DND-41 (cell line): Measurements from ENCODE around the gene TGFB1.

ENCODE experiments used
- EZH2 ChIP-seq: IDR thresholded peaks from 3 replicates; pipeline ENCODE4 v1.6.1; 2012; ENCODE audit warnings: borderline replicate concordance, low read depth, mild to moderate bottlenecking, moderate library complexity, low read length, inconsistent platforms; ENCODE audit not compliant: severe bottlenecking
- TF ChIP-seq, protein P1 (sequence below): IDR thresholded peaks from 2 replicates; pipeline ENCODE4 v1.5.1; 2012; ENCODE audit warnings: borderline replicate concordance, low read length, moderate library complexity, mild to moderate bottlenecking; ENCODE audit not compliant: poor library complexity, severe bottlenecking; ENCODE audit errors: extremely low read depth

DNA sequence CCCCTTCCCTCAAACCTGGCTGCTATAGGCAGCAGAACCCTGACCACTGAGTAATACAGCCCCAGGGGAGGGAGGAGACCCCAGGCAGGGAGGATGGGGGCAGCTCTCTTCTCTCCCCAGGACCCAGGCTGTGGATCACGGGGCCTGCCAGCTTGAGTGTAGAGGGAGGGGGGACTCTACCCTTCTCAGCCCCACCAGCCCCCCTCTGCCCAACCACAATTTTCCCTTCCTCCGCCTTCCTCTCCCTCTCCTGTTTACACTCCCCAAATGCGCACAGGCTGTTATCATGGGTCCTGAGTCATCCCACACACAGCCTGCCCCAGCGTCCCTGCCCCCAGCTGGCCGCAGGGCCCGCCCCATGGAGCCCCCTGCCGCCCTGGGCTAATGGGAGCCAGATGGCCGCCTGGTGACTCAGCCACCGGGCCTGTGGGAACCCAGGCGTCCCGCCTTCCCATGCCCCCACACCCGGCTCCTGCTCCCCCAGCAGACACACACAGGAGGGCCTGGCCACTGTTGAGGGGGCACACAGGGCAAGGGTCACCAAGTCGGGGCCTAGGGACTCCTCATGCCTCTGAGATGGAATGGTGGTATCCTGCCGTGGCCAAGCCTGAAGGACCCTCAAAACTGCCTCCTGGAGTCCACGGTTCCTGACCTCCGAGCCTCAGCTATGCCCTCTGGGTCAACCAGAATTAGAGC lies 30.1 kb downstream of the TGFB1 start:
- TF ChIP-seq, protein P1, sequence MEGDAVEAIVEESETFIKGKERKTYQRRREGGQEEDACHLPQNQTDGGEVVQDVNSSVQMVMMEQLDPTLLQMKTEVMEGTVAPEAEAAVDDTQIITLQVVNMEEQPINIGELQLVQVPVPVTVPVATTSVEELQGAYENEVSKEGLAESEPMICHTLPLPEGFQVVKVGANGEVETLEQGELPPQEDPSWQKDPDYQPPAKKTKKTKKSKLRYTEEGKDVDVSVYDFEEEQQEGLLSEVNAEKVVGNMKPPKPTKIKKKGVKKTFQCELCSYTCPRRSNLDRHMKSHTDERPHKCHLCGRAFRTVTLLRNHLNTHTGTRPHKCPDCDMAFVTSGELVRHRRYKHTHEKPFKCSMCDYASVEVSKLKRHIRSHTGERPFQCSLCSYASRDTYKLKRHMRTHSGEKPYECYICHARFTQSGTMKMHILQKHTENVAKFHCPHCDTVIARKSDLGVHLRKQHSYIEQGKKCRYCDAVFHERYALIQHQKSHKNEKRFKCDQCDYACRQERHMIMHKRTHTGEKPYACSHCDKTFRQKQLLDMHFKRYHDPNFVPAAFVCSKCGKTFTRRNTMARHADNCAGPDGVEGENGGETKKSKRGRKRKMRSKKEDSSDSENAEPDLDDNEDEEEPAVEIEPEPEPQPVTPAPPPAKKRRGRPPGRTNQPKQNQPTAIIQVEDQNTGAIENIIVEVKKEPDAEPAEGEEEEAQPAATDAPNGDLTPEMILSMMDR, result no peak
- TF ChIP-seq EZH2, result no peak
